GM23338 (cell line): Measurements from ENCODE around the gene ABHD12. TPM values are rescaled to one million over a fixed set of nuclear protein-coding genes. Genes with fewer than 3 reads are reported as not detected.

Experiments used
- ATAC-seq: fragments of 200-7000 bp; cut with Tn5 transposase; 3 replicates; pipeline ENCODE4 v1.9.1; 2020
- DNase-seq: peaks from one replicate; pipeline ENCODE4 v3.0.0-alpha.2; 2015; ENCODE audit warnings: low spot score
- H2AFZ ChIP-seq: fragments of 200-600 bp; sonication (generic); 2 replicates; pipeline ENCODE4 v1.8.0; 2016; ENCODE audit warnings: antibody characterized with exemption, mild to moderate bottlenecking, moderate library complexity
- H3F3A ChIP-seq: fragments of 200-600 bp; sonication (generic); replicated peaks from 2 replicates; pipeline ENCODE4 v1.8.0; 2017; ENCODE audit warnings: antibody characterized with exemption, mixed run types, low read depth
- H3K27ac ChIP-seq: fragments of 200-600 bp; sonication (generic); 2 replicates; pipeline ENCODE4 v1.6.1; 2016; ENCODE audit warnings: low read depth
- H3K27me3 ChIP-seq: fragments of 200-600 bp; sonication (generic); 2 replicates; pipeline ENCODE4 v1.8.0; 2016; ENCODE audit warnings: mild to moderate bottlenecking, mixed run types, moderate library complexity; ENCODE audit not compliant: insufficient read depth
- H3K36me3 ChIP-seq: fragments of 200-600 bp; sonication (generic); 2 replicates; pipeline ENCODE4 v1.8.0; 2016; ENCODE audit warnings: mild to moderate bottlenecking; ENCODE audit not compliant: insufficient read depth
- H3K4me1 ChIP-seq: fragments of 200-600 bp; sonication (generic); 2 replicates; pipeline ENCODE4 v1.8.0; 2016; ENCODE audit warnings: mild to moderate bottlenecking, moderate library complexity; ENCODE audit not compliant: insufficient read depth
- H3K4me2 ChIP-seq: fragments of 200-600 bp; sonication (generic); 2 replicates; pipeline ENCODE4 v1.7.1; 2017; ENCODE audit warnings: mixed run types
- H3K4me3 ChIP-seq: fragments of 200-600 bp; sonication (generic); 2 replicates; pipeline ENCODE4 v1.6.1; 2016; ENCODE audit warnings: mixed run types
- H3K79me2 ChIP-seq: fragments of 200-600 bp; sonication (generic); replicated peaks from 2 replicates; pipeline ENCODE4 v1.8.0; 2017; ENCODE audit warnings: mild to moderate bottlenecking; ENCODE audit not compliant: insufficient read depth
- H3K9me2 ChIP-seq: fragments of 200-600 bp; sonication (generic); 2 replicates; pipeline ENCODE4 v1.8.0; 2017; ENCODE audit not compliant: insufficient read depth
- H4K20me1 ChIP-seq: fragments of 200-600 bp; sonication (generic); replicated peaks from 2 replicates; pipeline ENCODE4 v1.8.0; 2017; ENCODE audit warnings: mild to moderate bottlenecking; ENCODE audit not compliant: insufficient read depth
- H3K27ac Mint-ChIP-seq: 2 replicates; pipeline ENCODE4 v1.8.0; 2020; ENCODE audit warnings: inconsistent platforms, mild to moderate bottlenecking, moderate library complexity, mixed read lengths
- H3K27me3 Mint-ChIP-seq: 3 replicates; pipeline ENCODE4 v1.8.0; 2022; ENCODE audit warnings: low read depth, mild to moderate bottlenecking, moderate library complexity, mixed read lengths, inconsistent platforms; ENCODE audit not compliant: insufficient read depth, poor library complexity
- H3K36me3 Mint-ChIP-seq: 3 replicates; pipeline ENCODE4 v1.8.0; 2021; ENCODE audit warnings: low read depth, mild to moderate bottlenecking, inconsistent platforms, moderate library complexity, mixed read lengths
- H3K4me1 Mint-ChIP-seq: 3 replicates; pipeline ENCODE4 v1.8.0; 2020; ENCODE audit warnings: mild to moderate bottlenecking, inconsistent platforms, mixed read lengths
- H3K4me3 Mint-ChIP-seq: 3 replicates; pipeline ENCODE4 v1.8.0; 2021; ENCODE audit warnings: moderate library complexity, mild to moderate bottlenecking, inconsistent platforms, mixed read lengths
- H3K9me3 Mint-ChIP-seq: 3 replicates; pipeline ENCODE4 v1.8.0; 2020; ENCODE audit warnings: moderate library complexity, mild to moderate bottlenecking, inconsistent platforms, mixed read lengths
- CREB1 ChIP-seq: fragments of 250-450 bp; sonication (Bioruptor Pico); IDR thresholded peaks from 2 replicates; pipeline ENCODE4 v1.5.0; 2020; ENCODE audit warnings: low read depth, mild to moderate bottlenecking, moderate library complexity
- CTCF ChIP-seq, 2 experiments: fragments of 200-600 bp in 1 of 2; sonication (generic) in 1 of 2; conservative IDR thresholded peaks; 2 replicates each; pipeline versions ENCODE4 v1.5.1 to v1.6.1; 2016 to 2017; ENCODE audit warnings: antibody characterized with exemption in 2 of 2, low read depth in 2 of 2, mild to moderate bottlenecking in 2 of 2, moderate library complexity in 1 of 2
- ETS1 ChIP-seq: IDR thresholded peaks from 2 replicates; pipeline ENCODE4 v1.6.1; 2016; ENCODE audit warnings: antibody characterized with exemption
- EZH2 ChIP-seq: fragments of 200-600 bp; sonication (generic); IDR thresholded peaks from one replicate; pipeline ENCODE4 v1.8.0; 2017; ENCODE audit warnings: antibody characterized with exemption, mild to moderate bottlenecking, low read depth; ENCODE audit not compliant: unreplicated experiment
- EZH2phosphoT487 ChIP-seq: fragments of 200-600 bp; sonication (generic); IDR thresholded peaks from one replicate; pipeline ENCODE4 v1.8.1; 2018; ENCODE audit warnings: antibody characterized with exemption; ENCODE audit not compliant: unreplicated experiment
- JUNB ChIP-seq: IDR thresholded peaks from one replicate; pipeline ENCODE4 v1.6.1; 2016; ENCODE audit warnings: antibody characterized with exemption; ENCODE audit not compliant: unreplicated experiment
- NANOG ChIP-seq: IDR thresholded peaks from 2 replicates; pipeline ENCODE4 v1.6.1; 2016; ENCODE audit warnings: antibody characterized with exemption, borderline replicate concordance
- POLR2AphosphoS5 ChIP-seq: IDR thresholded peaks from 2 replicates; pipeline ENCODE4 v1.6.1; 2016; ENCODE audit warnings: antibody characterized with exemption, low read depth
- REST ChIP-seq: IDR thresholded peaks from one replicate; pipeline ENCODE4 v1.6.1; 2018; ENCODE audit warnings: antibody characterized with exemption; ENCODE audit not compliant: unreplicated experiment
- STAT1 ChIP-seq: IDR thresholded peaks from one replicate; pipeline ENCODE4 v1.6.1; 2016; ENCODE audit warnings: antibody characterized with exemption; ENCODE audit not compliant: unreplicated experiment
- ZNF114 ChIP-seq: fragments of 250-450 bp; sonication (Bioruptor Pico); IDR thresholded peaks from 2 replicates; pipeline ENCODE4 v1.5.0; 2020; ENCODE audit warnings: mild to moderate bottlenecking, moderate library complexity
- ZNF331 ChIP-seq: fragments of 250-450 bp; sonication (Bioruptor Pico); IDR thresholded peaks from 2 replicates; pipeline ENCODE4 v1.5.0; 2020; ENCODE audit warnings: low read depth, mild to moderate bottlenecking, moderate library complexity
- ZNF462 ChIP-seq: fragments of 250-450 bp; sonication (Bioruptor Pico); IDR thresholded peaks from 2 replicates; pipeline ENCODE4 v1.5.0; 2020; ENCODE audit warnings: mild to moderate bottlenecking, moderate library complexity
- polyA plus RNA-seq: library from polyadenylated mRNA; unstranded; fragments of >200 nt; fragmentation: Nextera tagmentation; extraction: Ambion mirVana; gene quantifications from 2 replicates; pipeline ENCODE4 v1.2.1, GENCODE V29; 2016
- total RNA-seq: library from RNA; depleted of rRNA; stranded (reverse); fragments of >200 nt; shearing (Covaris generic); gene quantifications from 2 replicates; pipeline ENCODE4 v1.2.3, GENCODE V29; 2014

Gene ABHD12
- total and polyA plus RNA-seq, 2 experiments from 2014 or later = 40.2 to 57.8 TPM

- TF ChIP-seq POLR2AphosphoS5 = no peak
- no peak for TF ChIP-seq EZH2
- TF ChIP-seq JUNB = no peak
- TF ChIP-seq NANOG = no peak
- no peak for TF ChIP-seq ZNF114 (CRISPR knock-in tag)
- no peak for TF ChIP-seq CTCF (conservative IDR thresholded peaks at IDR 0.05; ENCODE audit: low read depth in 2 of 2)
- no peak for TF ChIP-seq EZH2phosphoT487
- TF ChIP-seq ETS1 = no peak
- no peak for TF ChIP-seq ZNF331 (CRISPR knock-in tag)
- no peak for TF ChIP-seq REST
- no peak for TF ChIP-seq STAT1
- TF ChIP-seq ZNF462 (CRISPR knock-in tag) = no peak
- no peak for TF ChIP-seq CREB1 (CRISPR knock-in tag)
- Histone ChIP-seq H3K27ac (no peak overlapping the region), H4K20me1 (no peaks in the 10 kb centered on the region), H3K4me1 (no peaks in the 10 kb centered on the region), H3K27me3 (no peaks in the 10 kb centered on the region), H3K79me2 (no peaks in the 10 kb centered on the region), H3K4me3 (no peak overlapping the region), H3K4me2 (no peak overlapping the region), H3F3A (no peaks in the 10 kb centered on the region), H3K9me2 (no peaks in the 10 kb centered on the region), H2AFZ (no peak overlapping the region), H3K36me3 (peaks cover 2% of the 10 kb centered on the region; the same call in 1 of the 2 replicates)
- Mint-ChIP-seq H3K36me3 (peaks cover 50% of the 10 kb centered on the region), H3K4me3 (no peak overlapping the region), H3K4me1 (peaks cover 8% of the 10 kb centered on the region; the same call in 2 of the 3 replicates), H3K27me3 (peaks cover 19% of the 10 kb centered on the region), H3K27ac (no peak overlapping the region), H3K9me3 (no peaks in the 10 kb centered on the region)
- DNase-seq (no peak), ATAC-seq (no peak)
These were observed 102.9 kb downstream of the ABHD12 start for GRCh38 chr20:25287631-25288290.
